OCI-LY7 (cell line): ENCODE results near the gene FAM186B.

ENCODE experiments used
- EZH2phosphoT487 ChIP-seq: fragments of 200-600 bp; sonication (generic); IDR thresholded peaks from 2 replicates; pipeline ENCODE4 v1.6.1; 2018; ENCODE audit warnings: low read depth, borderline replicate concordance, mild to moderate bottlenecking, mixed run types, antibody characterized with exemption, low read length, moderate library complexity, mixed read lengths
- TF ChIP-seq, protein P1 (sequence below): fragments of 200-600 bp; sonication (generic); conservative IDR thresholded peaks from 2 replicates; pipeline ENCODE4 v1.5.1; 2014; ENCODE audit warnings: mild to moderate bottlenecking, antibody characterized with exemption, low read length, moderate library complexity, mixed read lengths

GRCh38 chr12:49578471-49579112 lies 26.8 kb downstream of the FAM186B start:
- TF ChIP-seq, protein P1, sequence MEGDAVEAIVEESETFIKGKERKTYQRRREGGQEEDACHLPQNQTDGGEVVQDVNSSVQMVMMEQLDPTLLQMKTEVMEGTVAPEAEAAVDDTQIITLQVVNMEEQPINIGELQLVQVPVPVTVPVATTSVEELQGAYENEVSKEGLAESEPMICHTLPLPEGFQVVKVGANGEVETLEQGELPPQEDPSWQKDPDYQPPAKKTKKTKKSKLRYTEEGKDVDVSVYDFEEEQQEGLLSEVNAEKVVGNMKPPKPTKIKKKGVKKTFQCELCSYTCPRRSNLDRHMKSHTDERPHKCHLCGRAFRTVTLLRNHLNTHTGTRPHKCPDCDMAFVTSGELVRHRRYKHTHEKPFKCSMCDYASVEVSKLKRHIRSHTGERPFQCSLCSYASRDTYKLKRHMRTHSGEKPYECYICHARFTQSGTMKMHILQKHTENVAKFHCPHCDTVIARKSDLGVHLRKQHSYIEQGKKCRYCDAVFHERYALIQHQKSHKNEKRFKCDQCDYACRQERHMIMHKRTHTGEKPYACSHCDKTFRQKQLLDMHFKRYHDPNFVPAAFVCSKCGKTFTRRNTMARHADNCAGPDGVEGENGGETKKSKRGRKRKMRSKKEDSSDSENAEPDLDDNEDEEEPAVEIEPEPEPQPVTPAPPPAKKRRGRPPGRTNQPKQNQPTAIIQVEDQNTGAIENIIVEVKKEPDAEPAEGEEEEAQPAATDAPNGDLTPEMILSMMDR: no peak
- TF ChIP-seq EZH2phosphoT487: no peak
